GM19438 (cell line): ENCODE results near the gene TCF25.
A peak's percentile ranks its signal among the peaks of the same experiment; 100 is the strongest.
"Not testable (repeated sequence)": the region's sequence is repeated elsewhere in the genome, so short reads cannot be mapped to it uniquely, and the experiment has no call there.

ENCODE experiments used
- ATAC-seq: cut with Tn5 transposase; IDR thresholded peaks from one replicate; pipeline ENCODE4 v1.9.1; 2021; ENCODE audit warnings: low read depth; ENCODE audit not compliant: unreplicated experiment

TCF25 gene

GRCh38 chr16:89871895-89872294, 1.5 kb upstream of the TCF25 start:
- no peak for ATAC-seq

- peak; percentile 56 for ATAC-seq
These were observed 739 bp downstream of the TCF25 start for GRCh38 chr16:89873972-89874689.

DNA sequence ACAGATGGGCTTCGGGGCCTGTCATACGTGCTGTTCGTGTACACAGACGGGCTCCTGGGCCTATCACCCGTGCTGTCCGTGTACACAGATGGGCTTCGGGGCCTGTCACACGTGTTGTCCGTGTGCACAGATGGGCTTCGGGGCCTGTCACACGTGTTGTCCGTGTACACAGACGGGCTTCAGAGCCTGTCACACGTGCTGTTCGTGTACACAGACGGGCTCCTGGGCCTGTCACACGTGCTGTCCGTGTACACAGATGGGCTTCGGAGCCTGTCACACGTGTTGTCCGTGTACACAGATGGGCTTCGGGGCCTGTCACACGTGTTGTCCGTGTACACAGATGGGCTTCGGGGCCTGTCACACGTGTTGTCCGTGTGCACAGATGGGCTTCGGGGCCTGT, 5.7 kb downstream of the TCF25 start:
- not testable (repeated sequence) for ATAC-seq

DNA sequence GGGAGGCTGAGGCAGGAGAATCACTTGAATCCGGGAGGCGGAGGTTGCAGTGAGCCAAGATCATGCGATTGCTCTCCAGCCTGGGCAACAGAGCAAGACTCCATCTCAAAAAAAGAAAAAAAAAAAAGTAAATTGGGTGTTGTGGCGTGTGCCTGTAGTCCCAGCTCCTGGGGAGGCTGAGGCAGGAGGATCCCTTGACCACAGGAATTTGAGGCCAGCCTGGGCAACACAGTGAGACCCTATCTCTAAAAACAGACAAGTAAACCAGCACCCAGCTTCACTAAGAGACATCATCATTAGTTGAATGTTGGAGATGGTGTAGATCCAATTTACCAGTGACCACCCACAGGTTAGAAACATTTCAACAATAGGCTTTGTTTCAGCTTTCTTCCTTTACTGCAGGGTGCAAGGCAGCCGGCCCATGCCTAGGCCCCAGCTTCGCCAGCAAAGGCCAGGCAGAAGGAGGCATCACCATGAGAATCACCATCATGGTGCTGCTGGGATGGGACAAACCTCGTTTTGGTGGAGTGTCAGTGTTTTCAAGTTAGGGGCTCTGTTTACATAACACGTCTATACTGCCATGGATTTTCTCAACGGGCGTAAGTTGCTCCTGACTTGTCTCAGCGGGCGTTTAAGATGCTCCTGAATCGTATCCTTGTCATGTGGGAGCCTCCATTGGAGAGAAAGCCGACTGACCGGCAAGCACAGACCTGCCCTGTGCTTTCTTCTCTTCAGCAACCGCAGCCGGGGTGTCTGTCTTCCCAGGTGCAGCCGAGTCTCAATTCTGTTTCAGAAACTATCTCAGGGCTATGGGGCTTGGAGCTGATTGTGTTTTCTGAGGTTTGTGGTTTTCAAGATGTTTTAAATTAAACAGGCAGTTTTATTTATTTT, 7.3 kb downstream of the TCF25 start:
- ATAC-seq = no peak

- ATAC-seq = no peak
These were observed 8.0 kb downstream of the TCF25 start for GRCh38 chr16:89881368-89881730.

GRCh38 chr16:89883346-89884040, 10.1 kb downstream of the TCF25 start:
- ATAC-seq = no peak

DNA sequence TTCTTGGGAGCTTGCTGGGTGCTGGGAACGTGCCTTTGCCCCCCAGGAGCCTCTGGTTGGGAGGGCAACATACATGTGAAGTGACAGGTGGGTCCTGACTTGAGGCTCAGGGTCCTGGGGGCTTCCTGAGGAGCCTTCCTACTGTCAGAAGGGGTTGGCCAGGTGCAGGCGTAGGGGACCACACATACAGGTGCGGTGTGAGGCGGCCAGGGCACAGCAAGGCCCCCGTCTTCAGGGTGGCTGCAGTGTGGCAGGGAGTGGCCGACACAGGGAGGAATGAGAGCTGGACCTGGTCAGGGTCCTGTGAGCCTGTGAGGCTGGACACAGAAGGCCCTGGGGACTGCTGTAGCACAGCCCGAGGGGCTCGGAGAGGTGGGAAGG, 10.6 kb downstream of the TCF25 start:
- ATAC-seq = no peak

- ATAC-seq = no peak
These were observed 13.9 kb downstream of the TCF25 start for GRCh38 chr16:89887243-89887642.

DNA sequence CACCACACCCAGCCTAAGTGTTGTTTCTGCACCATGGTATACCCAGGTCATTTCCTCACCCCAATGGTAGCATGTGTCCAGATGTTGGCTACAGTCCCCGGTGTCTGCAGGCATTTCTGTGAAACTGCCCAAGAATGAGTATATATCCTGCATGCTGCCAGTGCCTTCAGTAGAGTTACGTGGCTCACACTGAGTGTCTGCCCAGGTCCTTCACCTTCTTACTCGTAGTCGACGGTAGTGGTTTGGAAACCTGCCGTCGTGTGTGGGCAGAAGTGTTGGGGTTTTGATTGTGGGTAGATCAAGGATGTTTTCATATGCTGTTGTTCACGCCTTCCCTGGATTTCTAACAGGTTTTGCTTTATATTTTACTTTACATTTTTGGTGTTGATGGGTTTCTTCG, 16.8 kb downstream of the TCF25 start:
- no peak for ATAC-seq

GRCh38 chr16:89890886-89891657, 17.7 kb downstream of the TCF25 start:
- ATAC-seq = no peak

DNA sequence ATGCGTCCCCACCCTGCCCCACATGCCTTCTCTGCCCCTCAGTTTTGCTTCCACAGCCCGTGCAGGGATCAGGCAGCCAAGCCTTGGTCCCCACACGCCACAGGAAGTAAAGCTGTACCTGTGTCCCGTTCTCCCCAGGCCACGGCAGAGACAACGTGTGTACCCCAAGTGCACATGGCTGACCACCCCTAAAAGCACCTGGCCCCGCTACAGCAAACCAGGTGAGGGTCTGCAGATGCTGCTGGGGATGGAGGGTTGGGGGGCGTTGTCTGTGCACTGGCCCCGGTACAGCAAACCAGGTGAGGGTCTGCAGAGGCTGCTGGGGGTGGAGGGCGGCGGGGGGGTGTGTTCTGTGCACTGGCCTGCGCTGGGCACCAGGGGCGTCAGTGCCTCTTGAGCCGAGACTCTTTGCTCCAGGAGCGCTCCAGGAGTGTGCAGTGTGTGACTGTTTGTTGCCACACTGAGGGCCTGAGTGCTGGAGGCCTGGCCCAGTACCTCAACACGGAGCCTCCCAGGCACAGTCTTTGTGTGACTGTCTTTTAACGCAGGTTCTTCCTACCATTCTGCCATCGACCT, 18.8 kb downstream of the TCF25 start:
- no peak for ATAC-seq

GRCh38 chr16:89892635-89893034, 19.2 kb downstream of the TCF25 start:
- no peak for ATAC-seq

DNA sequence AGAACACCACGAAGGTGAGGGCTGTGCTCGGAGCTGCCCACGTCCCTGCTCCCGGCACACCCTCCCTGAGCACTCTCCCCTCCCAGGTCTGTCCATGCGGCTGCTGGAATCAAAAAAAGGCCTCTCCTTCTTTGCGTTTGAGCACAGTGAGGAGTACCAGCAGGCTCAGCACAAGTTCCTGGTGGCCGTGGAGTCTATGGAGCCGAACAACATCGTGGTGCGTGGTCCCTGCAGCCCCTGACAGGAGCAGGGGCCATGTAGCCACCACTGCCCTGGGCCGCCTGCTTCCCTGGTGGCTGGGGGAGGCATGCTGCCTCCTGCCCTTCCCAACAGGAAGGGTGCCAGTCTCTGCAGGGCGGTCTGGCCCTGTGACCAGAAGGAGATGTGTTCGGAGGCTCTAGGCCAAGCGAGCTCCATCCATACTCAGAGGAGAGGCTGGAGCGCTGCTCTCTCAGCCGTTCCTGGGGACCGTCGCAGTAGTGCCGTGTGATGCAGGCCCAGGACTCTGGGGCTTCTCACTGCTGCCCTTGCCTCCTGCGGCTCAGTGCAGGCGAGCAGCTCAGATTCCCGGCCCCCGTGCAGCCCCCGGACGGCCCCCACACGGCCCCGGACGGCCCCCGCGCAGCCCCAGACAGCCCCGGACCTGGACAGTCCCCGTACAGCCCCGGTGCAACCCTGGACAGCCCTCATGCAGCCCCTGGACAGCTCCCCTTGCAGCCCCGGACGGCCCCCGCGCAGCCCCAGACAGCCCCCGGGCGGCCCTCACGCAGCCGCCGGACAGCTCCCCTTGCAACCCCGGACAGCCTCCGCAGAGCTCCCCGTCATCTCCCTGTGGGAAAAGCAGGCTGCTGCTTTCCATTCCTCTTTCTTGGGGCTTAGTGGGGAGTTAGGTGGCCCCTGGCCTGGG, 20.5 kb downstream of the TCF25 start:
- ATAC-seq = no peak

GRCh38 chr16:89895482-89896250, 22.3 kb downstream of the TCF25 start:
- ATAC-seq = no peak

GRCh38 chr16:89897204-89897603, 23.8 kb downstream of the TCF25 start:
- ATAC-seq = no peak

DNA sequence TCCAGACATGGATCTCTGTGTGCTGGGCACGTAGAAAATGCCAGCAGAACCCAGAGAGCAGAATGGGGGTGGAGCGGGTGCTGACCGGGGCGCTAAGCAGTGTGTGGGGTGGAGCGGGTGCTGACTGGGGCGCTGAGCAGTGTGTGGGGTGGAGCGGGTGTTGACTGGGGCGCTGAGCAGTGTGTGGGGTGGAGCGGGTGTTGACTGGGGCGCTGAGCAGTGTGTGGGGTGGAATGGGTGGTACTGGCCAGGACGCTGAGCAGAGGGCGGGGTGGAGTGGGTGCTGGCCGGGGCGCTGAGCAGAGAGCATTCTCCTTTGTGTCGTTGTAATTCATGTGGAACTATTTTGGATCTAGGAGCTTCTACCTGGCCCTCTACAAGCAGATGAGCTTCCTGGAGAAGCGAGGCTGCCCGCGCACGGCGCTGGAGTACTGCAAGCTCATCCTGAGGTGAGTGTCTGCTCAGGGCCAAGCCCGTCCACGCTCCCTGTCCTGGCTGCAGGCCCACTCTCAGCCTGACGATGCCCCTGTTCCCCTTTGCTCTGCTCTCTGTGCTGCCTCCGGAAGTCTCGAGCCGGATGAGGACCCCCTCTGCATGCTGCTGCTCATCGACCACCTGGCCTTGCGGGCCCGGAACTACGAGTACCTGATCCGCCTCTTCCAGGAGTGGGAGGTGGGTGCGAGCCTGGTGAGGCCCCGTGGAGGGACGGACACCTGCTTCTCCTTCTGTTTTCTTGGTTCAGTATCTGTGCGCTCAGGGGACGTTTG, 25.0 kb downstream of the TCF25 start:
- no peak for ATAC-seq

DNA sequence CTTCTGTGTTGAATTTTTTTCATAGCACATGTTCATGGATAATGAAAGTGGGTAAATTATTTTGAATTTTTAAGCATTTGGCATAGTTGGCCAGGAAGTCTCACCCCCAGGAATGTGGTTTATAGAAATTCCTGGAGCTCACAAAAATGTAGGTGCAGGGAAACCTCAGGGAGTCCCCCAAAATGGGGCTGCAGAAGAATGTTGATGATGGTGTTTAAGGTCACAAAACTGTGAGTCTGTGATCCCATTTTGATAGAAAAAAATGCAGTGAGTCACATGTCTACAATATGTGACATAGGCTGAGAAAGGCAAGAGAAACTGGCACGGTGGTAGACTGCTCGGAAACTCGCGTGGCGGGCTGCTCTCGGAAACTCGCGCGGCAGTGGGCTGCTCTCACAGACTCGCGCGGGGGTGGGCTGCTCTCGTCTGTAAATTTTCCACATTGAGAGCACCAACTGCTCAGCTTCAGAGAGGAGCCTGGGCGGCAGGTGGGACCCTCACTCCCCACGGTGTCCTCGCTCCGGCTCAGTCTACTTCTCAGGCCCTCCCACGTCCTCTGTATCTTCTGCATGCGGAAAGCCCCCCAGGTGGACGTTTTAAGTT, 26.6 kb downstream of the TCF25 start:
- no peak for ATAC-seq
